SU-DHL-6 (cell line): ENCODE measurements around the gene OR52B2.

Experiments used
- H2AFZ ChIP-seq: fragments of 200-600 bp; sonication (generic); 2 replicates; pipeline ENCODE4 v1.6.1; 2014; ENCODE audit warnings: low read depth, mild to moderate bottlenecking, moderate library complexity, mixed read lengths, antibody characterized with exemption, low read length; ENCODE audit not compliant: severe bottlenecking
- H3F3A ChIP-seq: fragments of 200-600 bp; shearing (Covaris generic); 2 replicates; pipeline ENCODE4 v1.6.0; 2016; ENCODE audit warnings: antibody characterized with exemption, mild to moderate bottlenecking; ENCODE audit not compliant: insufficient read depth
- H3K27ac ChIP-seq: fragments of 200-600 bp; sonication (generic); 2 replicates; pipeline ENCODE4 v1.5.1; 2016; ENCODE audit warnings: low read depth, mild to moderate bottlenecking, low read length, moderate library complexity, mixed read lengths
- H3K27me3 ChIP-seq: fragments of 200-600 bp; sonication (generic), shearing (Covaris generic); 2 replicates; pipeline ENCODE4 v1.6.0; 2014; ENCODE audit warnings: mild to moderate bottlenecking, low read length
- H3K36me3 ChIP-seq: fragments of 200-600 bp; sonication (generic); 2 replicates; pipeline ENCODE4 v1.6.1; 2014; ENCODE audit warnings: mild to moderate bottlenecking, low read length, mixed read lengths
- H3K4me2 ChIP-seq: fragments of 300-600, 200-600 bp; shearing (Covaris generic), sonication (generic); 2 replicates; pipeline ENCODE4 v1.6.0; 2014; ENCODE audit warnings: low read length, low read depth, mild to moderate bottlenecking; ENCODE audit not compliant: poor library complexity, severe bottlenecking
- H3K4me3 ChIP-seq: fragments of 200-600 bp; sonication (generic); 2 replicates; pipeline ENCODE4 v1.5.1; 2014; ENCODE audit warnings: antibody characterized with exemption, low read length, mild to moderate bottlenecking, mixed read lengths; ENCODE audit not compliant: insufficient read depth, poor library complexity, severe bottlenecking
- H3K79me2 ChIP-seq: fragments of 200-600 bp; sonication (generic); 2 replicates; pipeline ENCODE4 v1.6.1; 2014; ENCODE audit warnings: mild to moderate bottlenecking, low read length, moderate library complexity; ENCODE audit not compliant: insufficient read depth
- H3K9ac ChIP-seq: fragments of 200-600 bp; sonication (generic); 2 replicates; pipeline ENCODE4 v1.7.0; 2014; ENCODE audit warnings: mild to moderate bottlenecking, low read length
- H3K9me2 ChIP-seq: fragments of 200-600 bp; sonication (generic); replicated peaks from 2 replicates; pipeline ENCODE4 v1.6.1; 2014; ENCODE audit warnings: low read length; ENCODE audit not compliant: insufficient read depth
- H3K9me3 ChIP-seq: fragments of 200-600 bp; sonication (generic); 2 replicates; pipeline ENCODE4 v1.6.1; 2014; ENCODE audit warnings: low read length, mixed read lengths; ENCODE audit not compliant: insufficient read depth
- H4K20me1 ChIP-seq: fragments of 200-600 bp; sonication (generic); 2 replicates; pipeline ENCODE4 v1.6.1; 2014; ENCODE audit warnings: low read depth, mild to moderate bottlenecking, antibody characterized with exemption, low read length, moderate library complexity, mixed read lengths
- CTCF ChIP-seq: fragments of 200-600 bp; sonication (generic); IDR thresholded peaks from one replicate; pipeline ENCODE4 v1.5.1; 2017; ENCODE audit warnings: antibody characterized with exemption, mild to moderate bottlenecking, low read length, moderate library complexity; ENCODE audit not compliant: insufficient read depth, poor library complexity, severe bottlenecking
- EZH2phosphoT487 ChIP-seq: fragments of 200-600 bp; sonication (generic), shearing (Covaris generic); conservative IDR thresholded peaks from 2 replicates; pipeline ENCODE4 v1.6.1; 2018; ENCODE audit warnings: mild to moderate bottlenecking, antibody characterized with exemption, low read length, moderate library complexity, mixed read lengths

The OR52B2 gene

GRCh38 chr11:6132431-6132830, 37.7 kb downstream of the OR52B2 start:
- Histone ChIP-seq H3K36me3 (no peaks in the 10 kb centered on the region), H3K79me2 (no peaks in the 10 kb centered on the region), H2AFZ (no peak overlapping the region), H3F3A (no peaks in the 10 kb centered on the region), H3K9ac (no peak overlapping the region), H3K27ac (no peak overlapping the region), H4K20me1 (no peaks in the 10 kb centered on the region), H3K9me3 (no peaks in the 10 kb centered on the region), H3K4me2 (no peak overlapping the region), H3K9me2 (no peaks in the 10 kb centered on the region), H3K4me3 (no peak overlapping the region), H3K27me3 (no peaks in the 10 kb centered on the region)
- TF ChIP-seq CTCF (no peak), EZH2phosphoT487 (no peak)

GRCh38 chr11:6129635-6130034, 40.5 kb downstream of the OR52B2 start:
- Histone ChIP-seq H3K4me2 (no peak overlapping the region), H3F3A (no peaks in the 10 kb centered on the region), H2AFZ (no peak overlapping the region), H3K36me3 (no peaks in the 10 kb centered on the region), H3K27ac (no peak overlapping the region), H3K9ac (no peak overlapping the region), H3K9me2 (no peaks in the 10 kb centered on the region), H3K79me2 (no peaks in the 10 kb centered on the region), H3K27me3 (no peaks in the 10 kb centered on the region), H4K20me1 (no peaks in the 10 kb centered on the region), H3K4me3 (no peak overlapping the region), H3K9me3 (no peaks in the 10 kb centered on the region)
- TF ChIP-seq CTCF (no peak), EZH2phosphoT487 (no peak)

- H3K4me3 ChIP-seq = no peak overlapping the region
- no peaks in the 10 kb centered on the region for H3K79me2 ChIP-seq
- H3K4me2 ChIP-seq = no peak overlapping the region
- TF ChIP-seq EZH2phosphoT487 (no peak), CTCF (no peak)
- no peak overlapping the region for H3K27ac ChIP-seq
- H3F3A ChIP-seq = no peaks in the 10 kb centered on the region
- H3K36me3 ChIP-seq = no peaks in the 10 kb centered on the region
- H2AFZ ChIP-seq = no peak overlapping the region
- H3K9me3 ChIP-seq = no peaks in the 10 kb centered on the region
- no peaks in the 10 kb centered on the region for H4K20me1 ChIP-seq
- H3K9ac ChIP-seq = no peak overlapping the region
- no peaks in the 10 kb centered on the region for H3K27me3 ChIP-seq
- no peaks in the 10 kb centered on the region for H3K9me2 ChIP-seq
Observed at GRCh38 chr11:6129011-6129410, 41.1 kb downstream of the OR52B2 start.

GRCh38 chr11:6127881-6128280, 42.2 kb downstream of the OR52B2 start:
- H3F3A ChIP-seq = no peaks in the 10 kb centered on the region
- H4K20me1 ChIP-seq = no peaks in the 10 kb centered on the region
- H3K27me3 ChIP-seq = no peaks in the 10 kb centered on the region
- no peak overlapping the region for H2AFZ ChIP-seq
- H3K4me2 ChIP-seq = no peak overlapping the region
- H3K4me3 ChIP-seq = no peak overlapping the region
- H3K9ac ChIP-seq = no peak overlapping the region
- no peaks in the 10 kb centered on the region for H3K79me2 ChIP-seq
- TF ChIP-seq EZH2phosphoT487 = no peak
- no peak for TF ChIP-seq CTCF
- H3K9me3 ChIP-seq = no peaks in the 10 kb centered on the region
- no peaks in the 10 kb centered on the region for H3K9me2 ChIP-seq
- H3K36me3 ChIP-seq = no peaks in the 10 kb centered on the region
- no peak overlapping the region for H3K27ac ChIP-seq
